GM18499 (cell line): ENCODE measurements around the gene ATG7.
"Not testable (repeated sequence)": the region's sequence is repeated elsewhere in the genome, so short reads cannot be mapped to it uniquely, and the experiment has no call there.

ENCODE experiments used
- ATAC-seq: cut with Tn5 transposase; IDR thresholded peaks from one replicate; pipeline ENCODE4 v1.9.1; 2021; ENCODE audit warnings: moderate number of reproducible peaks; ENCODE audit not compliant: insufficient read depth, unreplicated experiment

ATG7 gene

DNA sequence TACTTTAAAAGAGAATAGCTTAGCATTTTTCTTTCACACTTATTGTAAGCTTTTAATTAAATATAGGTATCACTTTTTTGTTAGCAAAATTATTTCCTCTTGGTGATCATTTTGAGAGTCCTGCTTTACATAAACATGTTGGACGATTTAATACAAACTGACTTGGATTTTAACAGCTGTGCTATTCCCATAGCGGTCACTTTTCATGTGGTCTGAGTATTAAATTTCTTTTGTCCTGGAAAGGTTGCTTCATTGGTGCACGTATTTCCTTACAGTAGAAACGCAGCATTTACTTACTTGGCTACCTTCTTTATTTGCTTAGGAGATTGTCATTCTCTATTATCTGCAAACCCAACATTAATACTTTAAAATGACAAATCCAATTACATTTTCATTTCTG is 109.4 kb downstream of the ATG7 start:
- no peak for ATAC-seq

GRCh38 chr3:11382146-11382745 is 110.0 kb downstream of the ATG7 start:
- no peak for ATAC-seq

GRCh38 chr3:11384074-11384473 is 111.9 kb downstream of the ATG7 start:
- no peak for ATAC-seq

DNA sequence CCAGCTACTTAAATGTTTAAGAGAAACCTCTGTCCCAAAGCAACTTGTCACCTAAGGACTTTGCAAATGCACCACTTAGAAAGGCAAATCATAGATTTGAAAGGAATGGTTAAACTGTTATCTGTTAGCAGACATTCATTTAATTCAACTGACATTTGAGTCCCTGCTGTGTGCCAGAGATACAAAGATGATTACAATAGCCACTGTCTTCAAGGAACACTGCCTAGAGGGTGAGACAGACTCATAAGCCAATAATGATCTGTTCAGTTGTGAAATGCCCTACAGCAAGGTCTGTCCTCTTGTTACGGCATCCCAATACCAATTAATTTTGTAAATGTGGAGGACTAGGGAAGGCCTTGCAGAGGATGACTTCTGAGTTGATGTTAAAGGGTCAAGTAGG is 113.1 kb downstream of the ATG7 start:
- ATAC-seq, result no peak

DNA sequence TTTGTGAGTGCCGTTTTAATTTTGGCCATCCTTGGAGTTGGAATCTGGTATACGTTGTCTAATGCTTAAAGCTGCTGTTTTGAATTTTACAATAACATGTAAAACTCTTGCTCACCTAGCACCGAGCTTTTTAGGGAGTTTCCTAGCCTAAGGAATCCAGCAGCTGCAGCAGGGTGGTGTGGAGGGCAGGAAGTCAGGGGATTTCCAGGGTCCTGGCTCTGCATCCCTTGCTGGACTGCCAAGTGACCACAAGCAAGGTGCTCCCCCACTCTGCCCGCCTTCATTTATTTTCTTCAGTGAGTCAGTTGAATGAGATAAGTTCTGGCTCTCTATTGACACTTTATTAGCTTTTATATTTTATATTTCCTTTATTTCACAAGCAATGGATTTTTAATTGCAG is 113.7 kb downstream of the ATG7 start:
- no peak for ATAC-seq

DNA sequence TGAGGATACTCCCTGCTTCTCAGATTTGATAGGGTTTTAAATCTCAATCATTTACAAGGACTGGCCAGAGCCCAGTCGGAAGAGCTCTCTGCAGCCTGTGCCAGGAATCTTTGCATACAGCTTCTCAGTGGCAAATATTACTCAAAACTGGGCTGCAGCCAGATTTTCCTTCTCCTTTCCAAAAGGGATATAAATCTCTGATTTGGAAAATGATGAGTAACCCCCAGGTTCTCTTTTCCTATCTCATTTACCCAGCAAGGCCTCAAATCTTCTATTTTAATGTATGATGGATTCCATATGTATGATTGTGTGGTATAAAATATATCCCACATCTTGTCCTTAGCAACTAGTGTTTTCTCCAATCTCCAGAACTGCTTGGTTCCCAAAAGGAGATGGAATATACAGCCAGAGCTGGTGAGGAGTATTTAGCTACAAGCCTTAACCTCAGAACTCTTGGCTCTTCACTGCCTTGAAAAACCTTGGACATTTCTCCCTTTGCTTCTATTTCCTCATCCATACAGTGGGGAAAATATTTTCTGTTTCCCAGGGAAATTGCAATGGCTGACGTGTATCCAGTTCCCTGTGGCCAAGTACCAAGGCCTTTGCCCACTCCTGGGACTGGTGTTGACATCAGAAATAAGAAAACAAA is 114.4 kb downstream of the ATG7 start:
- ATAC-seq, result no peak

DNA sequence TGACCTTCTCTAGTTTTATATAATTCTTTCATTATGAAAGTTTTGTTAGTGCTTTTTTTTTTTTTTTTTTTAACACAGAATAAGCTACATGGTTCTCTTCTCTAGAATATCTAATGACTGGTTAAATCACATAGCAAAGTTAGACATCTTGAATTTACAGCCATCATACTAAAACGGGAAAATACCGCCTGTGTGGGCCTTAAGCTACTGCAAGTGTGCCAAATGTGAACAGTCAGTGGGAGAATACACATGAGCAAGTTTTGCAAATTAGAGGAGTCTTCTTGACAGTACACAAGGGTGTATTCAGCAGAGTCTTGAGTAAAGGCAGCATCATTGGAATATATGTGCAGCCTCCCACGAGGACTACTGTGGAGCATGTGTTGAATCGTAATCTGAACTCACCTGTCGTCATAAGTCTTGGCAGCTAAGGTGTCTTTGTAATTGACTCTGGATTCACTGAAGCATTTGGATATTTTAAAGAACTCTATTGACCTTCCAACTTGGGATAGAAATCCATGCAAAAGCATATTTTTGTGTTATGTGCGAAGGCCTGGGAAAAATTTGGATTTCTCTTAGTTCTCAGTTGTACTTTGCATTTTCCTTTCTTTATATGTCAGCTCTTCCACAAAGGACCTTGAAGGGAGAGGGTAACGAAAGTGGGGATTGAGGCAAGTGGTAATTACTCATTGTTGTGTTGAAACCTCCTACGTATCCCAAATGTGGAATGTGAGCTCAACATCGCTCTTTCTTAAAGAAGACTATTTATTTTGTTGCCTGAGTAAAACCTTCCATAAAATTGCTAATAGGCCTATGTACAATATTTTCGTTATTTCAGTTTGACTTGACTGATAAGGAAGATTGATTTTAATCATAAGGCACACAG is 117.4 kb downstream of the ATG7 start:
- no peak for ATAC-seq

DNA sequence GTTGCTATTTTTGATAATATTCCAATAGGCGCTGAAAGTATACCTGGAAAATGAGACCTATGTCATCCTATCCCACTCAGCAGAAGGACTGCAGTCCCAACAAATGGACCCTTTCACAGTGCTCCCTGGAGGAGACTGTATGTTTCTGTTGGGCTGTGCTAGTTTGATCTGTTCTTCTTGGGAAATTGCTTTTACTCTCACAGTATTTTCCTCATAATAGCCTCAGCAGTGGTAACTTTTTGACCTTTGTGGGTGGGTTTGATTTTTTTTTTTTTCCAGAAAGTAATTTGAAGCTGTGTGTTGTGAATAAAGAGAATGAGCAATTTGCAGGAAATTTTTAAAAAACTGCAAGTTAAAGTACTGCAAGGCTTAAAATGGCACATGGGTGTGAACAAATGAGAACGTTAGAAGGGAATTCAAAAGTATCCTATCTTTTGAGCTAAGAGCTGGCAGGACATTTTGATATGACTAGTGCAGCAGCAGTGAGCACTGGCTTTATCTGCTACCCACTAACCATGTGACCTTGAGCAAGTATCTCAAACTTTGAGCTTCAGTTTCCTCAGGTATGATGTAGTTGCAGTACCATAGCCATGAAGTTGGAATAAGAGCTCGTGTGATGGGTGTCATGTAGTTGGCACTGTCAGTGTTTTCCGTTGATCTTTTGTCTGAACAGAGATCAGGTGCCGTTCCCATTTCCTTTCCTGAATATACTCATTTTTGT is 118.4 kb downstream of the ATG7 start:
- ATAC-seq, result no peak

- no peak for ATAC-seq
These were observed 119.1 kb downstream of the ATG7 start for GRCh38 chr3:11391174-11391879.

DNA sequence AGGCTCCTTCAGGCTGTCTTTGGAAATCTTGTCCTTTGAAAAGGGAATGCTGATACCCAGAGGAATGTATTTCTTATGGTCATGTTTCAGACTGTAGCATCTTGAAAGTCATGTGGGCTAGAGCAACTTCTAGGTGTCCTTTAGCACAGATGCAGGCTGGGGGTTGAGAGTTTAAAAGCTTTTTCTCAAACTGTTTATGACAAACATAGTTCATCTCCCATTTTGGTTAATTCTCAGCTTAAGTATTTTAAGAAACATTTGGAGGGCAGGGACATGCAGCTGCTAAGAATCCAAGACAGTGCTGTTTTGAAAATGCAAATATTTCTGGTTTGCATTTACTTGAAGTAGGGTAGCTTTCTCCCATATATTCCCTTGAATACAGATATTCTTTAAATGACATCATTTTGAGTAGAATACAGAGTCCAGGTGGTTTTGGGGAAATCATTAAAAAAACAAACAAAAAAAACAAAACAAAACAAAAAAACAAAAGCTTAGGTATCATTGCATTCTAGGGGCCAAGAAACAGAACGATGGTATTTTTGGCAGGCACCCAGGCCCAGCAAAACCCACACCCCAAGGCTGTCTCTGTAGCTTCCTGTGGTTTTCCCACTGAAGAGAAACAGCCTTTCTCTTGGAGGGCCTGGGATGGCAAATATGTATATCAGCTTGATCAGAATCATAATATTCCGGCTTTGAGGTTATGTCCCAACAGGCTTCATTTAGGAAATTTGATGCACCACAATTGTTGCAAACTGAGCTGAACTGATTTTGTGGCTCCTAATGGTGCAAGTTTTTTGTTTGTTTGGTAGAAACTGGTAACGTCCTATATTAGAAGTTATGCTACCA is 120.0 kb downstream of the ATG7 start:
- ATAC-seq, result no peak

GRCh38 chr3:11392860-11393114 is 120.6 kb downstream of the ATG7 start:
- no peak for ATAC-seq

GRCh38 chr3:11393401-11393800 is 121.2 kb downstream of the ATG7 start:
- ATAC-seq, result no peak

- ATAC-seq, result no peak
These were observed 122.2 kb downstream of the ATG7 start for GRCh38 chr3:11394392-11394791.

DNA sequence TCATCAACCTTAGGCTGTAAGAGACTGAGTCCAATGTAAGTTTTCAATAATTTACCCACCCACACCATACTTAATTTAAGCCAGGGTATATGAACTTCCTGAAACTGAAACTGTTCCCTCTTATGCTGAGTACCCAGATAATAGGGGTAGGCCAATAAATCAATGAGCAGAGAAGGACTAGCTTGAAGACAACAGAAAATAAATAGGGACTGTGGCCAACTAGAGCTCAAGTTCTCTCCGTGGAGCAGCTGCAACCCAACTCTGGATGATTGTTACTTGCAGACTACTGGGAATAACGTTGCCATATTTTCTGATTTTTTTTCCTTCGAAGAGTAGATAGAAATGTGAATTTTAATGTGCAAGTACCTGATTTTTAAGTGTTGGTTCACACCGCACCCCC is 128.0 kb downstream of the ATG7 start:
- ATAC-seq, result no peak

DNA sequence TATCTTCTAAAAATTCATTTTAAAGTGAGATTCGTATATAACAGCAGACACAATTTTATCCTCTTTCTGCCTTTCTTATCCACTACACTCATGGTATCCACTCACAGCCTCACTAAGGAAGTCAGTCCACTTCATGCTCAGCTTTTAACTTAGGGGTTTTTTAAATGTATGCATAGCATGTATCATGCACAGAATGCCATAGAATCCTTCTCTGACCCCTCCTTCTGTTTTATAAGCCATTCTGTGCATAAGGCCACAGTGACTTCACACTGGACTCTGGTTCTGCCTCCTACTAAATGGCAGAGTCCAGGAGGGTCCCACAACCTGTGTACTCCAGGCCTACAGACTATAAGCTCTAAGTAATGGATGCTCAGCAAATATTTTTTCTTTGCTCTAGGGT is 129.2 kb downstream of the ATG7 start:
- no peak for ATAC-seq

GRCh38 chr3:11405323-11405722 is 133.1 kb downstream of the ATG7 start:
- ATAC-seq, result no peak

DNA sequence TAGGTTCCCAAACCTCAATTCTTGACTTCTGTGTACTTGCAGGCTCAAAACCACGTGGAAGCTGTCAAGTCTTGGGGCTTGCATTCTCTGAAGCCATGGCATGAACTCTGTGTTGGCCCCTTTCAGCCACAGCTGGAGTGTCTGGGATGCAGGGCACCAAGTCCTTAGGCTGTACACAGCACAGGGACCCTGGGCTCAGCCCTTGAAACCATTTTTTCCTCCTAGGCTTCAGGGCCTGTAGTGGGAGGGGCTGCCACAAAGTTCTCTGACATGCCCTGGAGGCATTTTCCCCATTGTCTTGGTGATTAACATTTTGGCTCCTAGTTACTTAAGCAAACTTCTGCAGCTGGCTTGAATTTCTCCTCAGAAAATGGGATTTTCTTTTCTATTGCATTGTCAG is 135.4 kb downstream of the ATG7 start:
- ATAC-seq, result no peak

DNA sequence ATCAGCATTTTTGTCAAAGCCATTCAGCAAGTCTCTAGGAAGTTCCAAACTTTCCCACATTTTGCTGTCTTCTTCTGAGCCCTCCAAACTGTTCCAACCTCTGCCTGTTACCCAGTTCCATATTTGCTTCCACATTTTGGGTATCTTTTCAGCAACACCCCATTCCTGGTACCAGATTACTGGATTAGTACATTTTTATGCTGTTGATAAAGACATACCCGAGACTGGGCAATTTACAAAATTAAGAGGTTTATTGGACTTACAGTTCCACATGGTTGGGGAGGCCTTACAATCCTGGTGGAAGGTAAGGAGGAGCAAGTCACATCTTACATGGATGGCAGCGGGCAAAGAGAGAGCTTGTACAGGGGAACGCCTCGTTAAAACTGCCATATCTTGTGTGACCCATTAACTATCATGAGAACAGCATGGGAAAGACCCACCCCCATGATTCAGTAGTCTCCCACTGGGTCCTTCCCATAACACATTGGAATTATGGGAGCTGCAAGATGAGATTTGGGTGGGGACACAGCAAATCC is 136.2 kb downstream of the ATG7 start:
- ATAC-seq, result not testable (repeated sequence)

DNA sequence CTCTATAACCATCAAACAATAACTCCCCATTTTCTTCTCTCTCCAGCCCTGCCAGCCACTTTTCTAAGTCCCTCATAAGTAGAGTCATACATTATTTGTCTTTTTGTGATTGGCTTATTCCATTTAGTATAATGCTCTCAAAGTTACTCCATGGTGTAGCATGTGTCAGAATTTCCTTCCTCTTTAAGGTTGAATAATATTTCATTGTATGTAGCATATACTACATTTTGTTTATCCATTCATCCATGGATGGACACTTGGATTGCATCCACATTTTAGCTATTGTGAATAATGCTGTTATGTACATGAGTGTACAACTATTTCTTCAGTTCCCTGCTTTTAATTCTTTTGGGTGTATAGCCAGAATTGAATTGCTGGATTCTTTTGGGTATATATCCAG is 138.4 kb downstream of the ATG7 start:
- ATAC-seq, result no peak
